Measurements from ENCODE around the gene FGD4. TPM values are rescaled to one million over a fixed set of nuclear protein-coding genes. Genes with fewer than 3 reads are reported as not detected.
"Not testable (repeated sequence)": the region's sequence is repeated elsewhere in the genome, so short reads cannot be mapped to it uniquely, and the experiment has no call there.

FGD4 gene
- total RNA-seq, 1 donor from 2014 or later = 17.2 TPM

- no peaks in the 10 kb centered on the region for H3K9me3 Mint-ChIP-seq (ENCODE audit: unreplicated experiment)
- TF ChIP-seq, protein P1, sequence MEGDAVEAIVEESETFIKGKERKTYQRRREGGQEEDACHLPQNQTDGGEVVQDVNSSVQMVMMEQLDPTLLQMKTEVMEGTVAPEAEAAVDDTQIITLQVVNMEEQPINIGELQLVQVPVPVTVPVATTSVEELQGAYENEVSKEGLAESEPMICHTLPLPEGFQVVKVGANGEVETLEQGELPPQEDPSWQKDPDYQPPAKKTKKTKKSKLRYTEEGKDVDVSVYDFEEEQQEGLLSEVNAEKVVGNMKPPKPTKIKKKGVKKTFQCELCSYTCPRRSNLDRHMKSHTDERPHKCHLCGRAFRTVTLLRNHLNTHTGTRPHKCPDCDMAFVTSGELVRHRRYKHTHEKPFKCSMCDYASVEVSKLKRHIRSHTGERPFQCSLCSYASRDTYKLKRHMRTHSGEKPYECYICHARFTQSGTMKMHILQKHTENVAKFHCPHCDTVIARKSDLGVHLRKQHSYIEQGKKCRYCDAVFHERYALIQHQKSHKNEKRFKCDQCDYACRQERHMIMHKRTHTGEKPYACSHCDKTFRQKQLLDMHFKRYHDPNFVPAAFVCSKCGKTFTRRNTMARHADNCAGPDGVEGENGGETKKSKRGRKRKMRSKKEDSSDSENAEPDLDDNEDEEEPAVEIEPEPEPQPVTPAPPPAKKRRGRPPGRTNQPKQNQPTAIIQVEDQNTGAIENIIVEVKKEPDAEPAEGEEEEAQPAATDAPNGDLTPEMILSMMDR (IDR thresholded peaks at IDR 0.05; ENCODE audit: unreplicated experiment) = no peak
- peaks cover 35% of the 10 kb centered on the region for H3K4me1 Mint-ChIP-seq (ENCODE audit: unreplicated experiment)
- no peak overlapping the region for H3K27ac Mint-ChIP-seq (ENCODE audit: unreplicated experiment)
- peaks cover 6% of the 10 kb centered on the region for H3K27me3 Mint-ChIP-seq (ENCODE audit: unreplicated experiment)
- H3K36me3 Mint-ChIP-seq (ENCODE audit: low read depth, unreplicated experiment) = no peaks in the 10 kb centered on the region
- H3K4me3 Mint-ChIP-seq (ENCODE audit: unreplicated experiment) = no peak overlapping the region
- DNase-seq (ENCODE audit: low spot score) = no peak
Observed at GRCh38 chr12:32519047-32519446, 119.7 kb downstream of the FGD4 start.

DNA sequence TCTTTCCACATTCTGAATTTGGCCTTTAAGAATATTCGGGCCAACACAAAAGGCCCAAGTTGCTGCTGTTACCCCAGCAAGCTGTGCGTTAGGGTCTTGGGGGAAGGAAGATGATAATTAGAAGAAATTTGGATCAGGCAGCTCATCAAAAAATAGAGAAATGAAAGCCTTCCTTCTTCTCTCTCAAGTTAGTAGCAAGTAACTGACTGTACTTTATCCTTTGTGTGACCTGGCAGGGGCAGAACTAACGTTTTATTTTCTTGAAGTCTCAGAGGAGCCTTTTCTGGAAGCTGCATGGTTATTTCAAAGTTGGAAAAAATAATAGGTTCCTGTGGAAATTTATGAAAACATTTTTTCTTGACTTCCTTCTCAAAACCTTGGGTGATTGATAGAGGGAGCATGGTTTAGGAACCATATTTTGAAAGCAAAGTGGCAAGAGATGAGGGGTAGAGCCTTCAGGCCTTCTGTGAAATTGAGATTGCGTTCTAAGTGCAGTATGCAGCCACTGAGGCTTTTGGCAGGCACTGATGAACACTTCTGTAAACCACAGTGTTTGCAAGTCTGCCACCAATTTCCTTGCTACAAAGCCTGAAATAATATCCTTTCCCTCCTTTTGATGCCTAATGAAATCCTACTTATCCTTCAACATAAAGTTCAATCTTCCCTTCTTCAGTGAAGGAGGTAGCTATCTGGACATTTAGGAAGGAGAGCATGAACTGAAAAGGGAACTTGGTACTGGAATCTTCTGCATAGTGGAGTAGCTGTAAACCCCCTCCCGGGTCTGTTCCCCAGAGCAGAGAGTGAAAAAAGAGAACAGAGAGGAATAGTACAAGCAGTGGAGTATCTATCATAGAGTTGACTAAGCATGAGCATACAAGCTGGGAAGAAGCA lies 123.2 kb downstream of the FGD4 start:
- H3K27ac Mint-ChIP-seq (ENCODE audit: unreplicated experiment) = no peak overlapping the region

GRCh38 chr12:32525802-32526201 lies 126.4 kb downstream of the FGD4 start:
- H3K9me3 Mint-ChIP-seq (ENCODE audit: unreplicated experiment); H3K27me3 Mint-ChIP-seq (ENCODE audit: unreplicated experiment); H3K27ac Mint-ChIP-seq (ENCODE audit: unreplicated experiment); H3K4me3 Mint-ChIP-seq (ENCODE audit: unreplicated experiment); DNase-seq (ENCODE audit: low spot score); H3K36me3 Mint-ChIP-seq (ENCODE audit: low read depth, unreplicated experiment): not testable (repeated sequence)
- H3K4me1 Mint-ChIP-seq (ENCODE audit: unreplicated experiment) = peaks cover 12% of the 10 kb centered on the region

More for the DNA sequence above, 123.2 kb downstream of the FGD4 start:
- TF ChIP-seq, protein P1 (IDR thresholded peaks at IDR 0.05; ENCODE audit: unreplicated experiment) = no peak
- Mint-ChIP-seq H3K4me3 (ENCODE audit: unreplicated experiment) (no peak overlapping the region), H3K4me1 (ENCODE audit: unreplicated experiment) (peaks cover 14% of the 10 kb centered on the region), H3K36me3 (ENCODE audit: low read depth, unreplicated experiment) (peaks cover 7% of the 10 kb centered on the region), H3K27me3 (ENCODE audit: unreplicated experiment) (peaks cover 6% of the 10 kb centered on the region), H3K9me3 (ENCODE audit: unreplicated experiment) (no peaks in the 10 kb centered on the region)
- no peak for DNase-seq (ENCODE audit: low spot score)

GRCh38 chr12:32526343-32526742 lies 127.0 kb downstream of the FGD4 start:
- not testable (repeated sequence) for H3K27me3 Mint-ChIP-seq (ENCODE audit: unreplicated experiment); H3K36me3 Mint-ChIP-seq (ENCODE audit: low read depth, unreplicated experiment); H3K9me3 Mint-ChIP-seq (ENCODE audit: unreplicated experiment); DNase-seq (ENCODE audit: low spot score); H3K4me3 Mint-ChIP-seq (ENCODE audit: unreplicated experiment)
- peaks cover 11% of the 10 kb centered on the region for H3K4me1 Mint-ChIP-seq (ENCODE audit: unreplicated experiment)
- H3K27ac Mint-ChIP-seq (ENCODE audit: unreplicated experiment) = peak overlapping the region; percentile 36

- Mint-ChIP-seq H3K27me3 (ENCODE audit: unreplicated experiment) (no peaks in the 10 kb centered on the region), H3K36me3 (ENCODE audit: low read depth, unreplicated experiment) (no peaks in the 10 kb centered on the region), H3K27ac (ENCODE audit: unreplicated experiment) (no peak overlapping the region), H3K9me3 (ENCODE audit: unreplicated experiment) (no peaks in the 10 kb centered on the region), H3K4me3 (ENCODE audit: unreplicated experiment) (no peak overlapping the region), H3K4me1 (ENCODE audit: unreplicated experiment) (peaks cover 21% of the 10 kb centered on the region)
- TF ChIP-seq, protein P1 (IDR thresholded peaks at IDR 0.05; ENCODE audit: unreplicated experiment) = no peak
- DNase-seq (ENCODE audit: low spot score) = no peak
Observed at GRCh38 chr12:32532422-32532821, 133.1 kb downstream of the FGD4 start.

DNA sequence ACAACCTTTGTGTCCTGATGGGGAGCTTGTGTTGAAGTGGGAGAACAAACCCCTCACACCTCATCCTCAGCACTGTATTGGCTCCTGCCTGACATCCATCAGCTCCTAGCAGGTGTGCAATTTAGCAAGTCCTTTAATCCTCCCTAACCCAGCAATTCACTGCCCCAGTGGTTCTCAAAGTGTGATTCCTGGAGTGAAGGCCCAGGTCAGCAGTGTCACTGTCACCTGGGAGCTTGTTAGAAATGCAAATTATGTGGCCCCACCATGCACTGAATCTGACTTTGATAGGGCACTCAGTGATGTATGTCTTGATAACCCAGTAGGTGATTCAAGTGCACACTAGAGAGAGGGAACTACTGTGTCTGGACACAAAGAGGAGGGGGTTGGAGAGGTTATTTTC lies 133.6 kb downstream of the FGD4 start:
- DNase-seq (ENCODE audit: low spot score) = no peak
- no peaks in the 10 kb centered on the region for H3K27me3 Mint-ChIP-seq (ENCODE audit: unreplicated experiment)
- H3K9me3 Mint-ChIP-seq (ENCODE audit: unreplicated experiment) = no peaks in the 10 kb centered on the region
- H3K36me3 Mint-ChIP-seq (ENCODE audit: low read depth, unreplicated experiment) = no peaks in the 10 kb centered on the region
- H3K27ac Mint-ChIP-seq (ENCODE audit: unreplicated experiment) = no peak overlapping the region
- H3K4me1 Mint-ChIP-seq (ENCODE audit: unreplicated experiment) = peaks cover 21% of the 10 kb centered on the region
- H3K4me3 Mint-ChIP-seq (ENCODE audit: unreplicated experiment) = no peak overlapping the region
- TF ChIP-seq, protein P1 (IDR thresholded peaks at IDR 0.05; ENCODE audit: unreplicated experiment) = no peak

GRCh38 chr12:32533506-32533905 lies 134.1 kb downstream of the FGD4 start:
- peaks cover 21% of the 10 kb centered on the region for H3K4me1 Mint-ChIP-seq (ENCODE audit: unreplicated experiment)
- H3K27me3 Mint-ChIP-seq (ENCODE audit: unreplicated experiment); H3K36me3 Mint-ChIP-seq (ENCODE audit: low read depth, unreplicated experiment); H3K4me3 Mint-ChIP-seq (ENCODE audit: unreplicated experiment); DNase-seq (ENCODE audit: low spot score); H3K9me3 Mint-ChIP-seq (ENCODE audit: unreplicated experiment); H3K27ac Mint-ChIP-seq (ENCODE audit: unreplicated experiment): not testable (repeated sequence)
